NB4 (cell line): ENCODE results near the gene UQCC2.

Experiments used
- DNase-seq: peaks from one replicate; pipeline ENCODE4 v3.0.0; 2010; ENCODE audit warnings: low read depth
- H3K4me3 ChIP-seq: one replicate; pipeline ENCODE4 v1.5.1; 2011; ENCODE audit warnings: mild to moderate bottlenecking, low read depth, low read length, moderate library complexity
- MYC ChIP-seq: IDR thresholded peaks from 2 replicates; pipeline ENCODE4 v1.6.1; 2011; ENCODE audit warnings: low read depth, low read length
- POLR2A ChIP-seq: IDR thresholded peaks from 2 replicates; pipeline ENCODE4 v1.6.1; 2011; ENCODE audit warnings: mild to moderate bottlenecking; ENCODE audit not compliant: insufficient read length; ENCODE audit errors: extremely low read depth
- TF ChIP-seq, protein P1 (sequence below): IDR thresholded peaks from one replicate; pipeline ENCODE4 v1.5.1; 2012; ENCODE audit warnings: low read depth, low read length
- TF ChIP-seq, protein P2 (sequence below): IDR thresholded peaks from 2 replicates; pipeline ENCODE4 v1.6.1; 2011; ENCODE audit warnings: low read depth, low read length

UQCC2 gene

DNA sequence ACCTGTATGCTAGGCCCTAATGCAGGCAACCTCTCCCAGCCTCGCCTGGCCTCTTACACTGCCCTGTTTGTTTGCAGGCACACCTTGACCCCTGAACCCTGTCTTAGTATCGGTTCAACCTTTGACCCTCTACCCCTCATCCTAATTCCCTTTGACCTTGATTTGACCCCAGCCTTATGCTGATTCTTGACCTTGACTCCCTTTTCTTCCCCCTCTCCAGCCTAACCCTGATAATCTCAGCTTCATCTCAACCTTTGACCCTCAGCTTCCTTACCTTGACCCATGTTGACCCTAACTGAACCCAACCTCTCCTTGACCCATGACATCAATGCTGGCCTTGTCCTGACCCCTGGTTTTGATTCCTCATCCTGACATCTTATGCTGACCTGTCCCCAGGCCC, 33.8 kb downstream of the UQCC2 start:
- TF ChIP-seq, protein P1, sequence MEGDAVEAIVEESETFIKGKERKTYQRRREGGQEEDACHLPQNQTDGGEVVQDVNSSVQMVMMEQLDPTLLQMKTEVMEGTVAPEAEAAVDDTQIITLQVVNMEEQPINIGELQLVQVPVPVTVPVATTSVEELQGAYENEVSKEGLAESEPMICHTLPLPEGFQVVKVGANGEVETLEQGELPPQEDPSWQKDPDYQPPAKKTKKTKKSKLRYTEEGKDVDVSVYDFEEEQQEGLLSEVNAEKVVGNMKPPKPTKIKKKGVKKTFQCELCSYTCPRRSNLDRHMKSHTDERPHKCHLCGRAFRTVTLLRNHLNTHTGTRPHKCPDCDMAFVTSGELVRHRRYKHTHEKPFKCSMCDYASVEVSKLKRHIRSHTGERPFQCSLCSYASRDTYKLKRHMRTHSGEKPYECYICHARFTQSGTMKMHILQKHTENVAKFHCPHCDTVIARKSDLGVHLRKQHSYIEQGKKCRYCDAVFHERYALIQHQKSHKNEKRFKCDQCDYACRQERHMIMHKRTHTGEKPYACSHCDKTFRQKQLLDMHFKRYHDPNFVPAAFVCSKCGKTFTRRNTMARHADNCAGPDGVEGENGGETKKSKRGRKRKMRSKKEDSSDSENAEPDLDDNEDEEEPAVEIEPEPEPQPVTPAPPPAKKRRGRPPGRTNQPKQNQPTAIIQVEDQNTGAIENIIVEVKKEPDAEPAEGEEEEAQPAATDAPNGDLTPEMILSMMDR, result no peak
- TF ChIP-seq MYC, result no peak
- TF ChIP-seq, protein P2, sequence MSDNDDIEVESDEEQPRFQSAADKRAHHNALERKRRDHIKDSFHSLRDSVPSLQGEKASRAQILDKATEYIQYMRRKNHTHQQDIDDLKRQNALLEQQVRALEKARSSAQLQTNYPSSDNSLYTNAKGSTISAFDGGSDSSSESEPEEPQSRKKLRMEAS, result no peak
- no peak for TF ChIP-seq POLR2A
- no peak for DNase-seq
- no peak overlapping the region for H3K4me3 ChIP-seq

DNA sequence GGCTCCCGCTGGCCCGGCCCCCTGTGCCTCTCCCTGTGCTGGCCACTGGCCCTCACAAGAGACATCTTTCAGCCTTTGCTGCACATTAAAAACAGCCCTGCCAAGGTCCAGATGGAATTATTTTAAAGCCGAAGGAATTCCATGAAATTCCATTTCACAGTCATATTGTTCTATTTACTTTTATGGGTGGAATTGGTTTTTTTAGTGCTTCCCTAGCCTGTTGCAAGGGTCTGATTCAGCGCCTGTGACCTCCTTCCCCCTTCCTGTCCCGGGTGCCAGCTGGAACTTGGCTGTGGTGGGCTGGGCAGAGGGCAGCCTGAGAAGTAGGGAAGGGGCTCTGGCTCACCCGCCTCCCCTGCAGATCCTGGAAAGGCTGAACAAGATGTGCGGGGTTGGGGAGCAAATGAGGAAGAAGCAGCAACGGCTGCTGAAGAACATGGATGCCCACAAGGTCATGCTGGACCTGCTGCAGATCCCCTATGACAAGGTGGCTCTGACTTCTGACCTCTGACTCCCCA, 34.3 kb downstream of the UQCC2 start:
- H3K4me3 ChIP-seq, result no peak overlapping the region
- no peak for DNase-seq
- no peak for TF ChIP-seq POLR2A
- TF ChIP-seq, protein P2, result no peak

DNA sequence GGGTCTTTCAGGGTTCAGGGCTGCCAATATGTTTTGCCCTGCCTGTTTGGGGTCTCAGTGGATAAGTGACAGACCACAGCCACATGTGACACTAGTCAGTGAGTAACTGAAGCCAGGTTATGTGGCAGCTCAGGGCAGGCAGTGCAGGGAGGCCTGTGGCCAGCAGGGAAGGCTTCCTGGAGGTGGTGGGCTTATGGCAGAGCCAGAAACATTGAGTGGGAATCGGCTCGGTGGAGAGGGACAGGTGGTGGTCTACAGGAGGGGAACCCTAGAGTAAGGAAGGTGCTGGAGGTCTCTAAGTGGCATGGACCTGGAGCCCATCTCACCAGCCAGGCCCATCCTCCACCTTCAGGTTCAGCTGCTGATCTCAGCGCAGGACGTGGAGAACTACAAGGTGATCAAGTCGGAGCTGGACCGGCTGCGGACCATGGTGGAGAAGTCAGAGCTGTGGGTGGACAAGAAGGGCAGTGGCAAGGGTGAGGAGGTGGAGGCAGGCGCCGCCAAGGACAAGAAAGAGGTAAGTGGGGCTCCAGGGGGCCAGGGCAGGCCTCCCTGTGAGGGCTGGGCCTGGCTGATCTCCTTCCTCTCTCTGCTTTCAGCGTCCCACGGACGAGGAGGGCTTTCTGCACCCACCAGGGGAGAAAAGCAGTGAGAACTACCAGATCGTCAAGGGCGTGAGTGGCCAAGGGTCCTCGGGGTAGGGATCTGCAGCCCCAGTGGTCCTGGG, 34.9 kb downstream of the UQCC2 start:
- no peak overlapping the region for H3K4me3 ChIP-seq
- TF ChIP-seq MYC (no peak), POLR2A (no peak)
- TF ChIP-seq, protein P1, result no peak
- TF ChIP-seq, protein P2, result no peak
- no peak for DNase-seq

DNA sequence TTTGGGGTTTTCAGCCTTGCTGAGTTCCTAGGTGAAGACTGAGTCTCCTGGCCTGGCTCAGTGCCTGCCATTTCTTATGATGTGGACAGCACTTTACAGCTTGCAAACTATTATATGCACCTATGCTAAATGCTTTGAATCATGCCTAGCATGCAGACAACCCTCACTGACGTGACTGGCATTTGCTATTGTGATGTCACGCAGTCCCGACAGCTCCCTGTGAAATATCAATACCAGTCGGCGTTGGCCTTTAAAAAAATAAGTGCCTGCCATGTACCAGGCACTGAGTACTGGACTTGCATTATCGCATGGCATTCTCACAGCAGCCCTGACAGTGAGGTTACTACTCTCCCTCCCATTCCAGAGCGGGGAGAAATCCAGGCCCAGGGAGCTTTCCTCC, 35.5 kb downstream of the UQCC2 start:
- TF ChIP-seq, protein P1, result no peak
- TF ChIP-seq, protein P2, result no peak
- TF ChIP-seq MYC (no peak), POLR2A (no peak)
- H3K4me3 ChIP-seq, result no peak overlapping the region
- DNase-seq, result no peak

DNA sequence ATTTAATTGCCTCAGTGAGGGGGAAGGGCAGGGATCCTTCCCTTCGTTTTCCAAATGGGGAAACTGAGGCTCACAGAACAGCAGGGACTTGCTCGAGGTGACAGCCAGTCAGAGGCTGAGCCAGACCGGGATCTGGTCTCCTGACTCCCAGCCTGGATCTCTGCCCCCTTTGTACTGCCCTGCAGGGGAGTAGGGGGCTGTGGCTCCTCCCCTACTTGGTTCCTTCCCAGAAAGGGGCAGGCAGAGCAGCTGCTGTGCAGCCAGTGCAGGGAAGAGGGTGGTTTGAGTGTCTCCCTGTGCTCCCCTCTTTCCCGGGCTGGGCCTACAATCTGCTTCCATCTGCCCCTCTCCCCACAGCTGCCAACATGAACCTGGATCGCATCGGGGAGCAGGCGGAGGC, 37.6 kb downstream of the UQCC2 start:
- no peak overlapping the region for H3K4me3 ChIP-seq
- TF ChIP-seq, protein P1, result no peak
- TF ChIP-seq POLR2A, result no peak
- no peak for TF ChIP-seq MYC
- no peak for DNase-seq

DNA sequence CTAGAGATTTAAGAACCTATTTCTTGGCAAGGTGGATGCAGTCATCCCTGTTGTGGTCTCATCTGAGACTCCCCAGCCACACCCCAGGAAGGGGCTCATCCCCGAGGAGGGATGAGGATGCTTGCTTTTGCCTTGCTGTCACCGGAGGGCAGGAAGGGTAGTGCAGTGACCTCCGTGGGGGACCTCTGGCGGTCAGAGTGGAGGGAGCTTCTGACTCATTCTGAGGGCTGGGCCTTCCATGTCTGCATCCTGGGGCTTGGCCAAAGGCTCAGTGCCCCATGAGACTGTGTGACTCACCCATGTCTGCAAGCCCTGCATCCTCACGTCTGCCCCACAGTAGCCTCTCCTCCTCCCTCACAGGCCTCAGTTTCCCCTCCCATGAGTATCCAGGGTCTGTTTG, 38.7 kb downstream of the UQCC2 start:
- peak; percentile 90 for DNase-seq
- TF ChIP-seq, protein P1, result peak; percentile 55
- no peak; the same call in 1 of the 2 replicates for TF ChIP-seq MYC
- no peak overlapping the region for H3K4me3 ChIP-seq
